SK-N-SH (cell line): ENCODE measurements around the gene PPIL1. TPM values are rescaled to one million over a fixed set of nuclear protein-coding genes. Genes with fewer than 3 reads are reported as not detected.

Source experiments
- CTCF ChIA-PET: fragments of 300-600, 350-600 bp; formaldehyde crosslinking; extraction: SDS; loops from one replicate; lab custom pipeline; 2021; lab: Yijun Ruan, JAX
- POLR2A ChIA-PET: fragments of 350-600 bp; sonication (Branson Sonifier 250); formaldehyde crosslinking; extraction: SDS; loops from one replicate; lab custom pipeline; 2020; ENCODE audit warnings: antibody characterized with exemption, inconsistent platforms; lab: Yijun Ruan, JAX
- DNase-seq: peaks from one replicate; pipeline ENCODE4 v3.0.0; 2012
- H2AFZ ChIP-seq: fragments of 200-600 bp; sonication (generic); 2 replicates; pipeline ENCODE4 v1.8.1; 2016; ENCODE audit warnings: antibody characterized with exemption, mild to moderate bottlenecking, low read depth
- H3F3A ChIP-seq: fragments of 200-600 bp; sonication (generic); replicated peaks from 2 replicates; pipeline ENCODE3; 2016; ENCODE audit warnings: antibody characterized with exemption, mild to moderate bottlenecking; ENCODE audit not compliant: insufficient read depth
- H3K27ac ChIP-seq, 2 experiments: fragments of 200-500 bp in 1 of 2; fragments of 200-600 bp in 1 of 2; sonication (Bioruptor generic) in 1 of 2; sonication (generic), shearing (Covaris generic) in 1 of 2; 2 replicates each; pipeline versions ENCODE4 v1.5.1 to v1.6.1; 2014 to 2016; ENCODE audit warnings: low read depth in 2 of 2, inconsistent platforms in 1 of 2, low read length in 1 of 2, mild to moderate bottlenecking in 1 of 2, mixed read lengths in 1 of 2
- H3K27me3 ChIP-seq: fragments of 200-600 bp; sonication (generic), shearing (Covaris generic); 2 replicates; pipeline ENCODE4 v1.6.1; 2016; ENCODE audit warnings: mixed run types; ENCODE audit not compliant: insufficient read depth
- H3K36me3 ChIP-seq, 2 experiments: fragments of 200-500 bp in 1 of 2; fragments of 200-600 bp in 1 of 2; sonication (Bioruptor generic) in 1 of 2; sonication (generic) in 1 of 2; replicated peaks in 1 of 2; 2 replicates each; pipeline versions ENCODE3 to v1.5.1; 2014 to 2016; ENCODE audit warnings: low read length in 1 of 2, mild to moderate bottlenecking in 1 of 2; ENCODE audit not compliant: insufficient read depth in 2 of 2, control insufficient read depth in 1 of 2
- H3K4me1 ChIP-seq, 2 experiments: fragments of 200-500 bp in 1 of 2; fragments of 200-600 bp in 1 of 2; sonication (Bioruptor generic) in 1 of 2; sonication (generic), shearing (Covaris generic) in 1 of 2; 2 replicates each; pipeline versions ENCODE4 v1.5.1 to v1.6.1; 2014 to 2016; ENCODE audit warnings: low read depth in 1 of 2, low read length in 1 of 2, mixed run types in 1 of 2; ENCODE audit not compliant: insufficient read depth in 2 of 2, control insufficient read depth in 1 of 2
- H3K4me2 ChIP-seq: fragments of 200-600 bp; sonication (generic), shearing (Covaris generic); 2 replicates; pipeline ENCODE4 v1.6.1; 2017; ENCODE audit warnings: mixed run types
- H3K4me3 ChIP-seq, 2 experiments: fragments of 200-500 bp in 1 of 2; fragments of 200-600 bp in 1 of 2; sonication (Bioruptor generic) in 1 of 2; sonication (generic), shearing (Covaris generic) in 1 of 2; 2 replicates each; pipeline versions ENCODE4 v1.5.1 to v1.8.1; 2014 to 2016; ENCODE audit warnings: low read depth in 2 of 2, inconsistent platforms in 1 of 2, low read length in 1 of 2, mild to moderate bottlenecking in 1 of 2, mixed read lengths in 1 of 2, moderate library complexity in 1 of 2
- H3K79me2 ChIP-seq: fragments of 200-600 bp; sonication (generic); 2 replicates; pipeline ENCODE4 v1.8.1; 2017; ENCODE audit warnings: mild to moderate bottlenecking; ENCODE audit not compliant: insufficient read depth
- H3K9ac ChIP-seq: fragments of 200-600 bp; sonication (generic); 2 replicates; pipeline ENCODE4 v1.6.1; 2017; ENCODE audit warnings: mixed run types
- H3K9me2 ChIP-seq: fragments of 200-600 bp; sonication (generic); 2 replicates; pipeline ENCODE4 v1.6.1; 2017; ENCODE audit warnings: mixed run types
- H3K9me3 ChIP-seq: fragments of 200-600 bp; sonication (generic); 2 replicates; pipeline ENCODE4 v1.6.1; 2017; ENCODE audit warnings: mixed run types, mild to moderate bottlenecking, moderate library complexity
- H4K20me1 ChIP-seq: fragments of 200-600 bp; sonication (generic); 2 replicates; pipeline ENCODE4 v1.6.1; 2017; ENCODE audit warnings: mild to moderate bottlenecking, mixed run types; ENCODE audit not compliant: insufficient read depth
- CTCF ChIP-seq: fragments of 200-600 bp; sonication (generic); IDR thresholded peaks from 2 replicates; pipeline ENCODE4 v1.6.1; 2017; ENCODE audit warnings: antibody characterized with exemption, mild to moderate bottlenecking, moderate library complexity
- ELF1 ChIP-seq: IDR thresholded peaks from 2 replicates; pipeline ENCODE4 v1.4.0; 2012
- EZH2phosphoT487 ChIP-seq: fragments of 200-600 bp; sonication (generic); IDR thresholded peaks from 2 replicates; pipeline ENCODE4 v1.6.1; 2017; ENCODE audit warnings: low read depth, mixed run types, mild to moderate bottlenecking, antibody characterized with exemption, moderate library complexity, borderline replicate concordance
- FOXJ3 ChIP-seq: sonication (generic); formaldehyde crosslinking; IDR thresholded peaks from 2 replicates; pipeline ENCODE4 v1.5.1; 2020; ENCODE audit warnings: mild to moderate bottlenecking, missing genetic modification reagents
- FOXM1 ChIP-seq: IDR thresholded peaks from 2 replicates; pipeline ENCODE4 v1.4.0; 2012; ENCODE audit warnings: low read depth, mild to moderate bottlenecking
- GATA2 ChIP-seq: sonication (generic); formaldehyde crosslinking; IDR thresholded peaks from 2 replicates; pipeline ENCODE4 v1.5.0; 2020; ENCODE audit warnings: mild to moderate bottlenecking, missing genetic modification reagents
- IRF3 ChIP-seq: fragments of 150-350 bp; IDR thresholded peaks from 2 replicates; pipeline ENCODE4 v1.6.1; 2016; ENCODE audit warnings: mild to moderate bottlenecking, low read depth, low read length
- MEF2A ChIP-seq: IDR thresholded peaks from 2 replicates; pipeline ENCODE4 v1.4.0; 2012; ENCODE audit warnings: low read depth, borderline replicate concordance
- MXI1 ChIP-seq: IDR thresholded peaks from 2 replicates; pipeline ENCODE4 v1.6.1; 2012; ENCODE audit warnings: mild to moderate bottlenecking, low read depth, low read length, improper control_type of control experiment
- PBX3 ChIP-seq: IDR thresholded peaks from 2 replicates; pipeline ENCODE4; 2012
- REST ChIP-seq: IDR thresholded peaks from 2 replicates; pipeline ENCODE4 v1.6.1; 2012; ENCODE audit warnings: mild to moderate bottlenecking, low read depth, low read length, moderate library complexity
- RFX5 ChIP-seq: IDR thresholded peaks from 2 replicates; pipeline ENCODE4 v1.6.1; 2012; ENCODE audit warnings: mild to moderate bottlenecking, improper control_type of control experiment, low read length
- RXRA ChIP-seq: IDR thresholded peaks from 2 replicates; pipeline ENCODE4 v1.4.0; 2012; ENCODE audit warnings: low read depth, mild to moderate bottlenecking, borderline replicate concordance
- TAF1 ChIP-seq: IDR thresholded peaks from 2 replicates; pipeline ENCODE4 v1.6.1; 2012; ENCODE audit warnings: low read depth, mild to moderate bottlenecking, low read length, moderate library complexity, borderline replicate concordance
- TCF12 ChIP-seq: IDR thresholded peaks from 2 replicates; pipeline ENCODE4 v1.4.0; 2012
- USF1 ChIP-seq: IDR thresholded peaks from 2 replicates; pipeline ENCODE4 v1.4.0; 2012; ENCODE audit warnings: low read depth, borderline replicate concordance
- YY1 ChIP-seq: IDR thresholded peaks from 2 replicates; pipeline ENCODE4 v1.4.0; 2012; ENCODE audit warnings: low read depth, mild to moderate bottlenecking
- WGBS: methylation state at CpG from one replicate; pipeline ENCODE4 v1.1.6; 2017; ENCODE audit warnings: low lambda C conversion rate; 5-methylcytosine and 5-hydroxymethylcytosine counted together
- polyA plus RNA-seq, 3 experiments: library from polyadenylated mRNA; depleted of rRNA; stranded (reverse); fragments of >200 nt; gene quantifications; 2 replicates each; pipeline ENCODE4 v1.2.3, GENCODE V29; 2012

PPIL1 gene
- polyA plus RNA-seq, 1 of the 3 experiments (the other 2 are of a cell fraction), result 36.6 TPM

- peaks cover 9% of the 10 kb centered on the region for H3F3A ChIP-seq
- POLR2A ChIA-PET, result interaction anchor here (0.6 kb wide), 1 partner anchor 10 kb away, joined by 3 read pairs; no protein-coding TSS in a partner anchor
- H3K27me3 ChIP-seq, result no peaks in the 10 kb centered on the region
- no peak overlapping the region for H3K9ac ChIP-seq
- CTCF ChIA-PET, result interaction anchor here (0.7 to 0.9 kb wide), 2 partner anchors 32 to 293 kb away, joined by 3 read pairs; partner anchors contain the start of gene C6orf89
- H3K36me3 ChIP-seq, result peaks cover 31 to 55% of the 10 kb centered on the region in 2 experiments
- no peak overlapping the region for H3K4me2 ChIP-seq
- TF ChIP-seq REST (no peak), FOXJ3 (CRISPR knock-in tag) (no peak), RXRA (no peak), PBX3 (no peak), TAF1 (no peak), IRF3 (no peak), YY1 (no peak), USF1 (no peak)
- WGBS, result 98% methylated on average over 10 of the region's 10 CpGs
- H3K4me3 ChIP-seq, result no peak overlapping the region
- no peaks in the 10 kb centered on the region for H3K9me3 ChIP-seq
- H3K27ac ChIP-seq, result no peak overlapping the region
- no peaks in the 10 kb centered on the region for H3K9me2 ChIP-seq
- H3K79me2 ChIP-seq, result no peaks in the 10 kb centered on the region
- no peak for DNase-seq
- peaks cover 9% of the 10 kb centered on the region; the same call in 1 of the 2 replicates for H4K20me1 ChIP-seq
- peaks cover 0 to 15% of the 10 kb centered on the region in 2 experiments; a peak in 2 of 4 replicates for H3K4me1 ChIP-seq
- no peak overlapping the region for H2AFZ ChIP-seq
Observed at GRCh38 chr6:36917541-36918193, 43.1 kb upstream of the PPIL1 start.

- Histone ChIP-seq H4K20me1 (peaks cover 18% of the 10 kb centered on the region), H3K9me3 (no peaks in the 10 kb centered on the region), H3K4me1 (peaks cover 0 to 25% of the 10 kb centered on the region in 2 experiments; a peak in 2 of 4 replicates), H3K27ac (no peak overlapping the region), H3K4me3 (no peak overlapping the region), H3K79me2 (no peaks in the 10 kb centered on the region), H3F3A (peaks cover 17% of the 10 kb centered on the region), H3K9ac (no peak overlapping the region), H2AFZ (no peak overlapping the region), H3K9me2 (no peaks in the 10 kb centered on the region), H3K36me3 (peaks cover 31 to 53% of the 10 kb centered on the region in 2 experiments), H3K27me3 (no peaks in the 10 kb centered on the region), H3K4me2 (no peak overlapping the region)
- DNase-seq, result no peak
- POLR2A ChIA-PET, result no interaction called here
- CTCF ChIA-PET, result interaction anchor here (0.7 to 2.5 kb wide), 2 partner anchors 31 to 102 kb away, joined by 3 to 8 read pairs; partner anchors contain the start of gene C6orf89
- 100% methylated on average over 2 of the region's 2 CpGs for WGBS
- no peak for TF ChIP-seq MXI1
- no peak for TF ChIP-seq RXRA
- TF ChIP-seq CTCF, result no peak
- TF ChIP-seq ELF1, result no peak
- TF ChIP-seq TAF1, result no peak
- no peak for TF ChIP-seq GATA2 (CRISPR knock-in tag)
- TF ChIP-seq FOXM1, result no peak
- TF ChIP-seq RFX5, result no peak
- no peak for TF ChIP-seq TCF12
- no peak for TF ChIP-seq MEF2A
- TF ChIP-seq PBX3, result no peak
- no peak for TF ChIP-seq EZH2phosphoT487
Observed at GRCh38 chr6:36916126-36916525, 41.5 kb upstream of the PPIL1 start.
